Osteocyte (in vitro differentiated cells): ENCODE measurements around the gene ATXN3. TPM values are rescaled to one million over a fixed set of nuclear protein-coding genes. Genes with fewer than 3 reads are reported as not detected.
"Not testable (repeated sequence)": the region's sequence is repeated elsewhere in the genome, so short reads cannot be mapped to it uniquely, and the experiment has no call there.

ENCODE experiments used
- DNase-seq: peaks from one replicate; pipeline ENCODE4 v3.0.0; 2021; ENCODE audit warnings: mixed read lengths; ENCODE audit not compliant: unreplicated experiment; ENCODE audit errors: extremely low spot score
- H3K27ac Mint-ChIP-seq: one replicate; pipeline ENCODE4 v1.8.0; 2021; ENCODE audit warnings: mild to moderate bottlenecking, mixed read lengths; ENCODE audit not compliant: unreplicated experiment
- H3K27me3 Mint-ChIP-seq: one replicate; pipeline ENCODE4 v1.8.0; 2021; ENCODE audit warnings: mixed read lengths; ENCODE audit not compliant: unreplicated experiment
- H3K36me3 Mint-ChIP-seq: one replicate; pipeline ENCODE4 v1.8.0; 2021; ENCODE audit warnings: mixed read lengths; ENCODE audit not compliant: unreplicated experiment
- H3K4me1 Mint-ChIP-seq: one replicate; pipeline ENCODE4 v1.8.0; 2021; ENCODE audit warnings: mixed read lengths; ENCODE audit not compliant: unreplicated experiment
- H3K4me3 Mint-ChIP-seq: one replicate; pipeline ENCODE4 v1.8.0; 2021; ENCODE audit warnings: mild to moderate bottlenecking, moderate library complexity, mixed read lengths; ENCODE audit not compliant: unreplicated experiment
- H3K9me3 Mint-ChIP-seq: one replicate; pipeline ENCODE4 v1.8.0; 2021; ENCODE audit warnings: mixed read lengths; ENCODE audit not compliant: unreplicated experiment
- CTCF ChIP-seq: fragments of 200-600 bp; sonication (generic); IDR thresholded peaks from 2 replicates; pipeline ENCODE4 v1.5.0; 2021; ENCODE audit warnings: antibody characterized with exemption, mild to moderate bottlenecking, moderate library complexity
- total RNA-seq: library from RNA; stranded (reverse); gene quantifications from 2 replicates; pipeline ENCODE4 v1.2.1, GENCODE V29; 2021

The ATXN3 gene
- total RNA-seq, 1 donor from 2014 or later, result 35.7 TPM

GRCh38 chr14:92074555-92074954, 31.8 kb downstream of the ATXN3 start:
- Mint-ChIP-seq H3K4me3 (no peak overlapping the region), H3K36me3 (peaks cover 27% of the 10 kb centered on the region), H3K27ac (no peak overlapping the region), H3K4me1 (no peaks in the 10 kb centered on the region), H3K9me3 (no peaks in the 10 kb centered on the region), H3K27me3 (no peaks in the 10 kb centered on the region)
- no peak for DNase-seq
- no peak for TF ChIP-seq CTCF

GRCh38 chr14:92058006-92058917, 48.1 kb downstream of the ATXN3 start:
- Mint-ChIP-seq H3K4me3 (no peak overlapping the region), H3K27ac (no peak overlapping the region), H3K9me3 (no peaks in the 10 kb centered on the region), H3K4me1 (no peaks in the 10 kb centered on the region), H3K36me3 (peaks cover 8% of the 10 kb centered on the region), H3K27me3 (no peaks in the 10 kb centered on the region)
- DNase-seq, result no peak
- no peak for TF ChIP-seq CTCF

- H3K4me1 Mint-ChIP-seq, result no peaks in the 10 kb centered on the region
- H3K36me3 Mint-ChIP-seq, result peaks cover 18% of the 10 kb centered on the region
These were observed 56.6 kb downstream of the ATXN3 start for GRCh38 chr14:92049781-92050180.

GRCh38 chr14:92049221-92049620, 57.2 kb downstream of the ATXN3 start:
- not testable (repeated sequence) for H3K27me3 Mint-ChIP-seq, H3K4me1 Mint-ChIP-seq, H3K27ac Mint-ChIP-seq, H3K4me3 Mint-ChIP-seq
- DNase-seq, result peak; percentile 73
- peaks cover 16% of the 10 kb centered on the region for H3K9me3 Mint-ChIP-seq
- H3K36me3 Mint-ChIP-seq, result peaks cover 18% of the 10 kb centered on the region

More at GRCh38 chr14:92049781-92050180, 56.6 kb downstream of the ATXN3 start:
- H3K27me3 Mint-ChIP-seq, result no peaks in the 10 kb centered on the region
- H3K4me3 Mint-ChIP-seq, result no peak overlapping the region
- no peak for TF ChIP-seq CTCF
- no peak overlapping the region for H3K27ac Mint-ChIP-seq
- H3K9me3 Mint-ChIP-seq, result peaks cover 16% of the 10 kb centered on the region
- no peak for DNase-seq

GRCh38 chr14:92045904-92046303, 60.5 kb downstream of the ATXN3 start:
- not testable (repeated sequence) for DNase-seq, H3K4me3 Mint-ChIP-seq, H3K27me3 Mint-ChIP-seq, H3K27ac Mint-ChIP-seq, H3K4me1 Mint-ChIP-seq
- Mint-ChIP-seq H3K9me3 (peaks cover 16% of the 10 kb centered on the region), H3K36me3 (peaks cover 18% of the 10 kb centered on the region)

GRCh38 chr14:92041766-92042165, 64.6 kb downstream of the ATXN3 start:
- DNase-seq, H3K9me3 Mint-ChIP-seq, H3K4me3 Mint-ChIP-seq, H3K27me3 Mint-ChIP-seq, H3K36me3 Mint-ChIP-seq: not testable (repeated sequence)
- peak overlapping the region; percentile 27 for H3K27ac Mint-ChIP-seq
- H3K4me1 Mint-ChIP-seq, result peaks cover 25% of the 10 kb centered on the region
